NCI-H2029 (cell line): ENCODE measurements around the gene FAM50A.
"Not testable (repeated sequence)": the region's sequence is repeated elsewhere in the genome, so short reads cannot be mapped to it uniquely, and the experiment has no call there.

ENCODE experiments used
- DNase-seq: peaks from one replicate; lab custom pipeline; 2025; lab: John Stamatoyannopoulos, UW

FAM50A gene

GRCh38 chrX:154484255-154485149, 40.6 kb downstream of the FAM50A start:
- no peak for DNase-seq

GRCh38 chrX:154485150-154486051, 41.5 kb downstream of the FAM50A start:
- peak; percentile 70 for DNase-seq

GRCh38 chrX:154486052-154486395, 42.1 kb downstream of the FAM50A start:
- no peak for DNase-seq

GRCh38 chrX:154486396-154487207, 42.7 kb downstream of the FAM50A start, which contains the start of gene UBL4A:
UBL4A (minus strand) TSS chrX:154486615; CDS start chrX:154486584, 31 bp downstream.
- no peak for DNase-seq

GRCh38 chrX:154487518-154488290, 43.8 kb downstream of the FAM50A start:
- no peak for DNase-seq

- no peak for DNase-seq
Measured at GRCh38 chrX:154488336-154489075, 44.6 kb downstream of the FAM50A start.

GRCh38 chrX:154489182-154489581, 45.2 kb downstream of the FAM50A start:
- DNase-seq, result no peak

- no peak for DNase-seq
Measured at GRCh38 chrX:154490021-154490413, 46.1 kb downstream of the FAM50A start.

GRCh38 chrX:154490414-154491083, 46.6 kb downstream of the FAM50A start, which contains the start of gene SLC10A3:
SLC10A3 (minus strand) TSS chrX:154490629; CDS start chrX:154488940, 1,689 bp downstream.
- DNase-seq, result peak; percentile 89

- DNase-seq, result no peak
Measured at GRCh38 chrX:154494715-154495114, 50.8 kb downstream of the FAM50A start.

- no peak for DNase-seq
Measured at GRCh38 chrX:154495472-154495922, 51.6 kb downstream of the FAM50A start.

- DNase-seq, result not testable (repeated sequence)
Measured at GRCh38 chrX:154496591-154497137, 52.7 kb downstream of the FAM50A start.
